ENCODE results near the gene ANO4.

The ANO4 gene

DNA sequence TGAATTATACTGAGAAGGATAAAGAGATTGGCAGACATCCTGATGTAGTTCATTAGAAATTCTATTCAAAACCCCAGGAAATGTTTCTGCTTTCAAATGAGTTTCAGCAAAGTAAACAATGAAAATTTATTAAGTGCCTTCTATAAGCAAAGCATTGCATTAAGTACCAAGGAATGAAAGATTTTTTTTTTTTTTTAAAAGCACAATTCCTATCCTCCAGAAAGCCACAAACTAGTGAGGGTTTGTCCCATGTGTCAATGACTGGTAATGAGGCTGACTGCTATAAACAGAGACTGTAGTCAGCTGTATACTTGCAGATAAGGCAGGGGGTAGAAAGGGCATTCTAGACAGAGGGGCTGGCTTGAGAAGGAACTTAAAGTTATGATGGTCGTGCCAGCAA, 6.7 kb downstream of the ANO4 start:
- intact Hi-C loops (cut with DNase I; ENCODE audit: low total_unique reads) = no loop called here
- TF ChIP-seq, protein P1, sequence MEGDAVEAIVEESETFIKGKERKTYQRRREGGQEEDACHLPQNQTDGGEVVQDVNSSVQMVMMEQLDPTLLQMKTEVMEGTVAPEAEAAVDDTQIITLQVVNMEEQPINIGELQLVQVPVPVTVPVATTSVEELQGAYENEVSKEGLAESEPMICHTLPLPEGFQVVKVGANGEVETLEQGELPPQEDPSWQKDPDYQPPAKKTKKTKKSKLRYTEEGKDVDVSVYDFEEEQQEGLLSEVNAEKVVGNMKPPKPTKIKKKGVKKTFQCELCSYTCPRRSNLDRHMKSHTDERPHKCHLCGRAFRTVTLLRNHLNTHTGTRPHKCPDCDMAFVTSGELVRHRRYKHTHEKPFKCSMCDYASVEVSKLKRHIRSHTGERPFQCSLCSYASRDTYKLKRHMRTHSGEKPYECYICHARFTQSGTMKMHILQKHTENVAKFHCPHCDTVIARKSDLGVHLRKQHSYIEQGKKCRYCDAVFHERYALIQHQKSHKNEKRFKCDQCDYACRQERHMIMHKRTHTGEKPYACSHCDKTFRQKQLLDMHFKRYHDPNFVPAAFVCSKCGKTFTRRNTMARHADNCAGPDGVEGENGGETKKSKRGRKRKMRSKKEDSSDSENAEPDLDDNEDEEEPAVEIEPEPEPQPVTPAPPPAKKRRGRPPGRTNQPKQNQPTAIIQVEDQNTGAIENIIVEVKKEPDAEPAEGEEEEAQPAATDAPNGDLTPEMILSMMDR (IDR thresholded peaks at IDR 0.05) = no peak
- Histone ChIP-seq H3K4me1 (no peaks in the 10 kb centered on the region), H3K9me3 (peaks cover 0 to 3% (median 0%) of the 10 kb centered on the region in 3 donors), H3K27ac (no peak overlapping the region), H3K4me3 (no peak overlapping the region), H3K36me3 (no peaks in the 10 kb centered on the region), H3K27me3 (peaks cover 0 to under 1% of the 10 kb centered on the region in 2 donors)
- no peak for DNase-seq

DNA sequence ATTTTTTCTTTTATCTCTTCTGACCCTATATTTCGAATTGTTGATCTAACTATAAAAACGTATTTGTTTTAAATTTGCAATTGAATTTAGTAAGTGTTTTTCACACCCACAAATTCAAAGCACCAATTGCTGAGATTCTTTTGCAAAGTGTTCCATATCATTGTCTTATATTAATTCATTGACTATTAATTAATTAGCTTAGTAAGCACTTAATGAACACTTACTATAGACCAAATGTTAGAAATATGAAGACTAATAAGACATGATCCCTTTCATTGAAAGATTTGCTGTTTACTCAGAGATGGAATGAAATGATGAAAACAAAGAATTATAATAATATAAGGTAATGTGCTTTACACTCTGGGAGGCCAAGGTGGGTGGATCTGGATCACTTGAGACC, 14.2 kb downstream of the ANO4 start:
- no peak overlapping the region for H3K27ac ChIP-seq
- peaks cover 0 to 3% (median 0%) of the 10 kb centered on the region in 3 donors for H3K9me3 ChIP-seq
- H3K4me1 ChIP-seq = no peaks in the 10 kb centered on the region
- no peak for DNase-seq
- TF ChIP-seq, protein P1 (IDR thresholded peaks at IDR 0.05) = no peak
- no peaks in the 10 kb centered on the region for H3K36me3 ChIP-seq
- H3K27me3 ChIP-seq = no peaks in the 10 kb centered on the region
- H3K4me3 ChIP-seq = no peak overlapping the region
- intact Hi-C loops (cut with DNase I; ENCODE audit: low total_unique reads) = no loop called here

DNA sequence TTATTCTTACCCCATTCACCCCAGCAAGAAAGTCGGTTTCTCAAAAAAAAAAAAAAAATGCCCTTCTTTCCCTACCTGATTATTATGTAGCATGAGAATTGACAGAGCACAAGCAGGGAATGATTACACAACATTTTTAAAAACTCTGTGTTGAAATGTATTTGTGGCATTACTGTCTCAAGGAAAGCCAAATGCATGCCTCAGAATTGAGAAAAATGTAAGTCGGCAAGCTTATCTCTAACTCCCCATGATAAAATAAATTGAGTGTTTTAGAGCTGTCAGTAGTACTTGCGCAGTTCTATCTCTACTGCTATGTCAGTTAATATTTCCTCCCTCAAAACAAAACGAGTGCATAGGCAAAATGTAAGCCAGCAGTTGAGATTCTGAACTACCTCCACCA, 25.7 kb downstream of the ANO4 start:
- no peak overlapping the region for H3K4me3 ChIP-seq
- no peaks in the 10 kb centered on the region for H3K9me3 ChIP-seq
- H3K36me3 ChIP-seq = no peaks in the 10 kb centered on the region
- no peak for DNase-seq
- H3K4me1 ChIP-seq = no peaks in the 10 kb centered on the region
- TF ChIP-seq, protein P1 (IDR thresholded peaks at IDR 0.05) = no peak
- H3K27me3 ChIP-seq = no peaks in the 10 kb centered on the region
- intact Hi-C loops (cut with DNase I; ENCODE audit: low total_unique reads) = no loop called here
- H3K27ac ChIP-seq = no peak overlapping the region

DNA sequence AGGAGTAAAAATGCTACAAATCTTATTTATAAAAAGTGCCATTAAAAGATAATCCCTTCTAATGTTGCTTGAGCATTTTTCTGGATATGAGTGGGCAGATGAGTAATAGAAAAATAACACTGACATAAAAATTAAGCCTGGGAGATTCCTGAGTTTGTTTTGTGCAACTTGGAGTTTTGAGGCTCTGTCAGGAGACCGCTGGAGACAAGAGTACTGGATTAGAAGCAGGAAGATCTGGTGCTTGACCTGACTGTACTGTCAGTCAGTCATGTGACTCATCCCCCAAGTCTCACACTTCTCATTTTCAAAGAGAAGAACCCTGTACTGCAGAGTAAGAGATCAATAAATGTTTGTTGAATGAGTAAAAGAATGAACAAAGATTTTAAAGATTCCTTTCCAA, 29.4 kb downstream of the ANO4 start:
- Histone ChIP-seq H3K27me3 (no peaks in the 10 kb centered on the region), H3K9me3 (no peaks in the 10 kb centered on the region), H3K4me3 (no peak overlapping the region), H3K27ac (no peak overlapping the region), H3K36me3 (no peaks in the 10 kb centered on the region), H3K4me1 (no peaks in the 10 kb centered on the region)
- DNase-seq = no peak
- intact Hi-C loops (cut with DNase I; ENCODE audit: low total_unique reads) = no loop called here
- TF ChIP-seq, protein P1 (IDR thresholded peaks at IDR 0.05) = no peak

- TF ChIP-seq, protein P1 (IDR thresholded peaks at IDR 0.05) = no peak
- no peak overlapping the region for H3K4me3 ChIP-seq
- H3K9me3 ChIP-seq = no peaks in the 10 kb centered on the region
- H3K36me3 ChIP-seq = no peaks in the 10 kb centered on the region
- H3K4me1 ChIP-seq = no peaks in the 10 kb centered on the region
- no peaks in the 10 kb centered on the region for H3K27me3 ChIP-seq
- no peak overlapping the region for H3K27ac ChIP-seq
- DNase-seq = no peak
- intact Hi-C loops (cut with DNase I; ENCODE audit: low total_unique reads) = no loop called here
Observed at GRCh38 chr12:100824476-100824875, 29.9 kb downstream of the ANO4 start.

- H3K27me3 ChIP-seq = no peaks in the 10 kb centered on the region
- DNase-seq = peak in 1 of 2 donors; percentile 22
- H3K4me3 ChIP-seq = no peak overlapping the region
- intact Hi-C loops (cut with DNase I; ENCODE audit: low total_unique reads) = loop anchor here (5.0 kb wide), 1 partner anchor 496 kb away; no protein-coding TSS in a partner anchor
- TF ChIP-seq, protein P1 (IDR thresholded peaks at IDR 0.05) = no peak
- H3K27ac ChIP-seq = no peak overlapping the region
- H3K9me3 ChIP-seq = no peaks in the 10 kb centered on the region
- H3K4me1 ChIP-seq = no peaks in the 10 kb centered on the region
- H3K36me3 ChIP-seq = no peaks in the 10 kb centered on the region
Observed at GRCh38 chr12:100826323-100826722, 31.7 kb downstream of the ANO4 start.

Measured in tibial artery (tissue), 4 donors.